IPS DF 6.9 (cell line): ENCODE measurements around the gene ADAMTS17.

Experiments used
- DNase-seq: peaks from one replicate; pipeline ENCODE4 v3.0.0-alpha.2; 2013; ENCODE audit warnings: low read depth, low spot score
- H3K27ac ChIP-seq: one replicate; pipeline ENCODE4 v1.5.1; 2013; ENCODE audit warnings: low read length, control low read depth
- H3K27me3 ChIP-seq: 2 replicates; pipeline ENCODE4 v1.6.1; 2013; ENCODE audit warnings: mild to moderate bottlenecking, low read length; ENCODE audit not compliant: control insufficient read depth, insufficient read depth
- H3K36me3 ChIP-seq: 2 replicates; pipeline ENCODE4 v1.6.1; 2013; ENCODE audit warnings: low read length; ENCODE audit not compliant: control insufficient read depth, insufficient read depth
- H3K4me1 ChIP-seq: 2 replicates; pipeline ENCODE4 v1.6.1; 2013; ENCODE audit warnings: low read length; ENCODE audit not compliant: control insufficient read depth, insufficient read depth
- H3K4me3 ChIP-seq: 2 replicates; pipeline ENCODE4 v1.5.1; 2013; ENCODE audit warnings: mild to moderate bottlenecking, low read length
- H3K9me3 ChIP-seq: 2 replicates; pipeline ENCODE4 v1.6.1; 2013; ENCODE audit warnings: low read length, inconsistent platforms; ENCODE audit not compliant: control insufficient read depth, insufficient read depth
- WGBS: extraction: QIAGEN DNeasy Blood & Tissue Kit; methylation state at CpG from one replicate; pipeline ENCODE4 v1.1.7; 2013; ENCODE audit warnings: mixed read lengths, missing lambda C conversion rate; ENCODE audit not compliant: insufficient read length, insufficient coverage; 5-methylcytosine and 5-hydroxymethylcytosine counted together

Gene ADAMTS17

GRCh38 chr15:99995543-99995942, 346.2 kb downstream of the ADAMTS17 start:
- no CpG with 5 or more reads among the region's 11 CpGs for WGBS
- no peak overlapping the region for H3K4me3 ChIP-seq
- no peaks in the 10 kb centered on the region for H3K9me3 ChIP-seq
- H3K27me3 ChIP-seq, result no peaks in the 10 kb centered on the region
- peaks cover 4% of the 10 kb centered on the region for H3K4me1 ChIP-seq
- H3K27ac ChIP-seq, result no peak overlapping the region
- no peak for DNase-seq
- H3K36me3 ChIP-seq, result no peaks in the 10 kb centered on the region

- Histone ChIP-seq H3K4me1 (peaks cover 4% of the 10 kb centered on the region), H3K27me3 (no peaks in the 10 kb centered on the region), H3K27ac (no peak overlapping the region), H3K36me3 (no peaks in the 10 kb centered on the region), H3K9me3 (no peaks in the 10 kb centered on the region), H3K4me3 (no peak overlapping the region)
- WGBS, result no CpG with 5 or more reads among the region's 6 CpGs
- no peak for DNase-seq
These were observed 346.9 kb downstream of the ADAMTS17 start for GRCh38 chr15:99994849-99995248.

- Histone ChIP-seq H3K27ac (no peak overlapping the region), H3K4me1 (peaks cover 4% of the 10 kb centered on the region), H3K4me3 (no peak overlapping the region), H3K36me3 (no peaks in the 10 kb centered on the region), H3K9me3 (no peaks in the 10 kb centered on the region), H3K27me3 (no peaks in the 10 kb centered on the region)
- DNase-seq, result no peak
- WGBS, result no CpG with 5 or more reads among the region's 10 CpGs
These were observed 348.1 kb downstream of the ADAMTS17 start for GRCh38 chr15:99993681-99994131.

GRCh38 chr15:99993262-99993661, 348.5 kb downstream of the ADAMTS17 start:
- Histone ChIP-seq H3K27me3 (no peaks in the 10 kb centered on the region), H3K9me3 (no peaks in the 10 kb centered on the region), H3K4me3 (no peak overlapping the region), H3K4me1 (peaks cover 4% of the 10 kb centered on the region), H3K27ac (no peak overlapping the region), H3K36me3 (no peaks in the 10 kb centered on the region)
- no peak for DNase-seq
- no CpG with 5 or more reads among the region's 8 CpGs for WGBS

GRCh38 chr15:99992611-99993231, 349.1 kb downstream of the ADAMTS17 start:
- DNase-seq, result no peak
- Histone ChIP-seq H3K27ac (no peak overlapping the region), H3K4me3 (no peak overlapping the region), H3K4me1 (peaks cover 4% of the 10 kb centered on the region), H3K27me3 (no peaks in the 10 kb centered on the region), H3K36me3 (no peaks in the 10 kb centered on the region), H3K9me3 (no peaks in the 10 kb centered on the region)
- no CpG with 5 or more reads among the region's 29 CpGs for WGBS

GRCh38 chr15:99989095-99989494, 352.7 kb downstream of the ADAMTS17 start:
- no CpG with 5 or more reads among the region's 9 CpGs for WGBS
- H3K36me3 ChIP-seq, result no peaks in the 10 kb centered on the region
- no peak overlapping the region for H3K4me3 ChIP-seq
- H3K27me3 ChIP-seq, result no peaks in the 10 kb centered on the region
- DNase-seq, result no peak
- H3K4me1 ChIP-seq, result 0 out of 2 replicates have a peak, but pooled peaks cover 1% of the 10 kb centered on the region
- no peaks in the 10 kb centered on the region for H3K9me3 ChIP-seq
- H3K27ac ChIP-seq, result no peak overlapping the region

GRCh38 chr15:99987701-99988100, 354.1 kb downstream of the ADAMTS17 start:
- no peaks in the 10 kb centered on the region for H3K36me3 ChIP-seq
- H3K4me3 ChIP-seq, result no peak overlapping the region
- H3K27ac ChIP-seq, result no peak overlapping the region
- H3K9me3 ChIP-seq, result no peaks in the 10 kb centered on the region
- no CpG with 5 or more reads among the region's 3 CpGs for WGBS
- H3K27me3 ChIP-seq, result no peaks in the 10 kb centered on the region
- peaks cover 10% of the 10 kb centered on the region; the same call in 1 of the 2 replicates for H3K4me1 ChIP-seq
- DNase-seq, result no peak

- Histone ChIP-seq H3K36me3 (no peaks in the 10 kb centered on the region), H3K9me3 (no peaks in the 10 kb centered on the region), H3K27me3 (no peaks in the 10 kb centered on the region), H3K4me1 (peaks cover 15% of the 10 kb centered on the region; the same call in 1 of the 2 replicates), H3K4me3 (no peak overlapping the region), H3K27ac (no peak overlapping the region)
- no peak for DNase-seq
- WGBS, result no CpG with 5 or more reads among the region's 5 CpGs
These were observed 354.7 kb downstream of the ADAMTS17 start for GRCh38 chr15:99987119-99987506.

GRCh38 chr15:99986297-99987118, 355.3 kb downstream of the ADAMTS17 start:
- Histone ChIP-seq H3K4me3 (no peak overlapping the region), H3K27me3 (no peaks in the 10 kb centered on the region), H3K9me3 (no peaks in the 10 kb centered on the region), H3K4me1 (peaks cover 16% of the 10 kb centered on the region; the same call in 1 of the 2 replicates), H3K27ac (no peak overlapping the region), H3K36me3 (no peaks in the 10 kb centered on the region)
- DNase-seq, result no peak
- no CpG with 5 or more reads among the region's 9 CpGs for WGBS

GRCh38 chr15:99985878-99986277, 355.9 kb downstream of the ADAMTS17 start:
- H3K27me3 ChIP-seq, result no peaks in the 10 kb centered on the region
- H3K4me1 ChIP-seq, result peaks cover 16% of the 10 kb centered on the region; the same call in 1 of the 2 replicates
- H3K36me3 ChIP-seq, result no peaks in the 10 kb centered on the region
- no peak overlapping the region for H3K27ac ChIP-seq
- no peaks in the 10 kb centered on the region for H3K9me3 ChIP-seq
- DNase-seq, result no peak
- H3K4me3 ChIP-seq, result no peak overlapping the region
- WGBS, result no CpG with 5 or more reads among the region's 4 CpGs
